Gastroesophageal sphincter (tissue), 3 donors: ENCODE measurements around the gene CMSS1.

Experiments used
- CTCF ChIP-seq, 4 experiments: fragments of 200-600 bp in 2 of 4; fragments of 450-650 bp in 2 of 4; sonication (generic) in 1 of 4; IDR thresholded peaks; one replicate each; pipeline ENCODE4 v1.5.1; 2017 to 2019; ENCODE audit warnings: antibody characterized with exemption in 4 of 4, mild to moderate bottlenecking in 2 of 4, moderate library complexity in 2 of 4
- POLR2A ChIP-seq, 2 donors: fragments of 450-650 bp; IDR thresholded peaks; one replicate each; pipeline ENCODE4 v1.6.1; 2017; ENCODE audit warnings: antibody characterized with exemption in 2 of 2, mild to moderate bottlenecking in 2 of 2, moderate library complexity in 1 of 2

GRCh38 chr3:100197876-100198275, 380.2 kb downstream of the CMSS1 start:
- TF ChIP-seq CTCF (IDR thresholded peaks at IDR 0.05): no peak
- TF ChIP-seq POLR2A (IDR thresholded peaks at IDR 0.05): no peak
